Astrocyte (in vitro differentiated cells and primary cell): ENCODE data around the gene PLD1.

Experiments
- EZH2 ChIP-seq: IDR thresholded peaks from 2 replicates; pipeline ENCODE4 v1.6.1; 2012; ENCODE audit warnings: mild to moderate bottlenecking, low read length, inconsistent platforms; ENCODE audit not compliant: insufficient read depth
- TF ChIP-seq, protein P1 (sequence below): IDR thresholded peaks from 2 replicates; pipeline ENCODE4 v1.5.1; 2011; ENCODE audit warnings: low read depth, mild to moderate bottlenecking, inconsistent platforms, low read length, moderate library complexity; ENCODE audit not compliant: insufficient read depth

DNA sequence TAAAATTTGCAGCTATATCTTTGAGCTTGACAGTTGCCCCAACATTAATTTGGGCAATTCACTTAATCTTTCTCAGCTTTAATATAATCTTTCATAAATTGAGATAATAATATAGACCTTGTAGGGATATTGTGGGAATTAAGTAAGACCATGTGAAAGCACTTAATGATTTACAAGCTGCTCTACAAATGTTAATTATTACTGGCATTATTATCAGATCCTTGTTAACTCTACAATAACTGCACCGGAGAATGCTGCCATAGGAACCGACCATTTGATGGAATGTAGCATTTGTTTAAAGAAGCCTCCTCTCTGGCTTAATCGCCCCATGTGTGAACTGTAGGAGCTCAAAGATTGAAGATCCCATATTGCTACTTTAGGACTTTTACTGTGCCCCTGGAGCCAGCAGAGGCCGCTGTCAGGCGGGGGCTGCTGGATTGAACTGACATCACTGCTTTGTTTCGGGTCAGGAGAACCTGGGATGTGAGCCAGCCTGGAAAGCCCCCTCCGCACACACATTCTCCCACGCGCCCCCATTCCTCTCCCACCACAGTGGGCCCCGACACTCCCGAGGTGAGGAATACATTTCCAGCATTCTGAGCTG, 195.9 kb downstream of the PLD1 start:
- TF ChIP-seq, protein P1, sequence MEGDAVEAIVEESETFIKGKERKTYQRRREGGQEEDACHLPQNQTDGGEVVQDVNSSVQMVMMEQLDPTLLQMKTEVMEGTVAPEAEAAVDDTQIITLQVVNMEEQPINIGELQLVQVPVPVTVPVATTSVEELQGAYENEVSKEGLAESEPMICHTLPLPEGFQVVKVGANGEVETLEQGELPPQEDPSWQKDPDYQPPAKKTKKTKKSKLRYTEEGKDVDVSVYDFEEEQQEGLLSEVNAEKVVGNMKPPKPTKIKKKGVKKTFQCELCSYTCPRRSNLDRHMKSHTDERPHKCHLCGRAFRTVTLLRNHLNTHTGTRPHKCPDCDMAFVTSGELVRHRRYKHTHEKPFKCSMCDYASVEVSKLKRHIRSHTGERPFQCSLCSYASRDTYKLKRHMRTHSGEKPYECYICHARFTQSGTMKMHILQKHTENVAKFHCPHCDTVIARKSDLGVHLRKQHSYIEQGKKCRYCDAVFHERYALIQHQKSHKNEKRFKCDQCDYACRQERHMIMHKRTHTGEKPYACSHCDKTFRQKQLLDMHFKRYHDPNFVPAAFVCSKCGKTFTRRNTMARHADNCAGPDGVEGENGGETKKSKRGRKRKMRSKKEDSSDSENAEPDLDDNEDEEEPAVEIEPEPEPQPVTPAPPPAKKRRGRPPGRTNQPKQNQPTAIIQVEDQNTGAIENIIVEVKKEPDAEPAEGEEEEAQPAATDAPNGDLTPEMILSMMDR = peak; percentile 65
- no peak for TF ChIP-seq EZH2
